VCaP (cell line): ENCODE results near the gene BATF3.

ENCODE experiments used
- H3K27ac ChIP-seq: fragments of 450-650 bp; 2 replicates; pipeline ENCODE4 v1.5.1; 2017
- CTCF ChIP-seq: fragments of 450-650 bp; conservative IDR thresholded peaks from 2 replicates; pipeline ENCODE4 v1.5.1; 2017; ENCODE audit warnings: mild to moderate bottlenecking, moderate library complexity

The BATF3 gene

GRCh38 chr1:212670882-212671281, 28.8 kb downstream of the BATF3 start:
- no peak overlapping the region for H3K27ac ChIP-seq
- no peak for TF ChIP-seq CTCF

GRCh38 chr1:212670301-212670700, 29.3 kb downstream of the BATF3 start:
- no peak overlapping the region for H3K27ac ChIP-seq

GRCh38 chr1:212669600-212669999, 30.0 kb downstream of the BATF3 start:
- no peak overlapping the region for H3K27ac ChIP-seq
- TF ChIP-seq CTCF: no peak

More at GRCh38 chr1:212670301-212670700, 29.3 kb downstream of the BATF3 start:
- no peak for TF ChIP-seq CTCF

- H3K27ac ChIP-seq: no peak overlapping the region
- no peak for TF ChIP-seq CTCF
Measured at GRCh38 chr1:212669102-212669501, 30.5 kb downstream of the BATF3 start.

GRCh38 chr1:212668477-212668876, 31.2 kb downstream of the BATF3 start:
- TF ChIP-seq CTCF: no peak
- no peak overlapping the region for H3K27ac ChIP-seq

- TF ChIP-seq CTCF: no peak
- no peak overlapping the region for H3K27ac ChIP-seq
Measured at GRCh38 chr1:212667223-212668139, 32.2 kb downstream of the BATF3 start.

- H3K27ac ChIP-seq: no peak overlapping the region
- no peak for TF ChIP-seq CTCF
Measured at GRCh38 chr1:212666116-212666775, 33.4 kb downstream of the BATF3 start.
